ENCODE data around the gene SMAD2. TPM values are rescaled to one million over a fixed set of nuclear protein-coding genes. Genes with fewer than 3 reads are reported as not detected.

The SMAD2 gene
- total RNA-seq, 4 donors from 2014 or later: 54.5 to 105 (median 83.6) TPM

GRCh38 chr18:47871288-47871687 lies 59.2 kb downstream of the SMAD2 start:
- TF ChIP-seq, protein P1, sequence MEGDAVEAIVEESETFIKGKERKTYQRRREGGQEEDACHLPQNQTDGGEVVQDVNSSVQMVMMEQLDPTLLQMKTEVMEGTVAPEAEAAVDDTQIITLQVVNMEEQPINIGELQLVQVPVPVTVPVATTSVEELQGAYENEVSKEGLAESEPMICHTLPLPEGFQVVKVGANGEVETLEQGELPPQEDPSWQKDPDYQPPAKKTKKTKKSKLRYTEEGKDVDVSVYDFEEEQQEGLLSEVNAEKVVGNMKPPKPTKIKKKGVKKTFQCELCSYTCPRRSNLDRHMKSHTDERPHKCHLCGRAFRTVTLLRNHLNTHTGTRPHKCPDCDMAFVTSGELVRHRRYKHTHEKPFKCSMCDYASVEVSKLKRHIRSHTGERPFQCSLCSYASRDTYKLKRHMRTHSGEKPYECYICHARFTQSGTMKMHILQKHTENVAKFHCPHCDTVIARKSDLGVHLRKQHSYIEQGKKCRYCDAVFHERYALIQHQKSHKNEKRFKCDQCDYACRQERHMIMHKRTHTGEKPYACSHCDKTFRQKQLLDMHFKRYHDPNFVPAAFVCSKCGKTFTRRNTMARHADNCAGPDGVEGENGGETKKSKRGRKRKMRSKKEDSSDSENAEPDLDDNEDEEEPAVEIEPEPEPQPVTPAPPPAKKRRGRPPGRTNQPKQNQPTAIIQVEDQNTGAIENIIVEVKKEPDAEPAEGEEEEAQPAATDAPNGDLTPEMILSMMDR (IDR thresholded peaks at IDR 0.05): no peak
- no peak for TF ChIP-seq POLR2A (IDR thresholded peaks at IDR 0.05)
- no peak for DNase-seq (ENCODE audit: low spot score in 2 of 2)
- intact Hi-C loops (cut with DNase I; ENCODE audit: low total_unique reads): no loop called here
- no peak overlapping the region for H3K4me3 ChIP-seq (ENCODE audit: low read depth, poor library complexity, severe bottlenecking)
- 93 to 98% methylated on average over 3 of the region's 3 CpGs for WGBS, 2 donors

DNA sequence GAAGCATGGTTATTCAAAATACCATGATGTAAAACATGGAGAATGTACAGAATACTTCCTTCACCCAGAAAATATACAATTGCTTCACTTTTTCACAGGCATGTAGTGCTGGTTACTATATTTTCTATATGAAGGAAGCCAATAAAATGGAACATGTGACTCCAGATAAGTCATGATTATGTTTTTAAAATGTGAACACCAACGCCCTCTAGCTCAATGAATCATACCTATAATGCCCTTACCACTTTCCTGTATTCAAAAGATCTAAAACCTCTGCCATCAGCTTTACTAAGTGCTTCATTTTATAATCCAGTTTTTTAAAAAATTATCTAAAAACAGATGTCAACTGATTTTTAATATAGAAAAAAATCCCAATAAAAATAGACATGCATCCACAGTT lies 59.9 kb downstream of the SMAD2 start:
- no peak overlapping the region for H3K4me3 ChIP-seq (ENCODE audit: low read depth, poor library complexity, severe bottlenecking)
- DNase-seq (ENCODE audit: low spot score in 2 of 2): no peak
- intact Hi-C loops (cut with DNase I; ENCODE audit: low total_unique reads): no loop called here
- WGBS, 2 donors: 44 to 54% methylated on average over 1 of the region's 1 CpG
- TF ChIP-seq POLR2A (IDR thresholded peaks at IDR 0.05): no peak
- TF ChIP-seq, protein P1 (IDR thresholded peaks at IDR 0.05): no peak

GRCh38 chr18:47868744-47869143 lies 61.7 kb downstream of the SMAD2 start:
- 51 to 57% methylated on average over 3 of the region's 3 CpGs for WGBS, 2 donors
- intact Hi-C loops (cut with DNase I; ENCODE audit: low total_unique reads): no loop called here
- TF ChIP-seq, protein P1 (IDR thresholded peaks at IDR 0.05): no peak
- TF ChIP-seq POLR2A (IDR thresholded peaks at IDR 0.05): no peak
- no peak overlapping the region for H3K4me3 ChIP-seq (ENCODE audit: low read depth, poor library complexity, severe bottlenecking)
- DNase-seq (ENCODE audit: low spot score in 2 of 2): no peak

DNA sequence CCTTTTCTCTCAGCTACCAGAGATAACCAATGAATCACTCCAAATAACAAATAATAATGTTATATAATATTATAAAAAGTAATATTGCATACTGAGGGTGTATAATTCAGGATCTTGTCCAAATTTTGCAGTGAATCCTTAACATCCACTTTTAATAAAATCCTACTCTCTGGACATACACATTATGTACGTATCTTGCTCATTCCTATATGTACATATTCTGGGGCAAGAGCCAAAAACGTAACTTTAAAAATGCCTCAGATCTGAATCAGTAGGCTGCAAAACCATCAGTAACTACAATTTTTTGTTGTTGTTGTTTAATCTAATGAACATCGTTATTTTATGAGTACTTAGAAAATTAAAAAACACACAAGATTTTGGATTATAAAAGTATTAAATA lies 65.3 kb downstream of the SMAD2 start:
- DNase-seq (ENCODE audit: low spot score in 2 of 2): no peak
- TF ChIP-seq, protein P1 (IDR thresholded peaks at IDR 0.05): no peak
- WGBS, 2 donors: 93 to 94% methylated on average over 3 of the region's 3 CpGs

DNA sequence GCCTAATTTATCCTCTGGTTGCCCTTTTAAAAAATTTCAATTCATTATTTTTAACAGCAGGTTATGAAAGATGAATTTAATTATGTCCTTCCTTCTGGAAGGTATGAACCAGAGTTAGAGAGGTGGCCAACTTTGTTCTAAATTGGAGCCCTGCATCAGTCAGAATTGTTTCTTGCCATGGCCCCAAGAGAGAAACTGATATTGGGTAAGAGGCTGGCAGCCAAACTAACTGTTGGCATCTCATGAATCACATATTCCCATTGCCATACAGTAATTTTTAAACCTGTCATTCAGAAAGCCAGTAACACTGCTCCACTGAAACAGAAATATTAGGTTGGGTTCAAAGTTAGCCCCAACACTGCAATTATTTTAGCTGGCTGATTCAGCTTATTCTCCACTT lies 67.4 kb downstream of the SMAD2 start:
- DNase-seq (ENCODE audit: low spot score in 2 of 2): no peak
- no peak overlapping the region for H3K4me3 ChIP-seq (ENCODE audit: low read depth, poor library complexity, severe bottlenecking)
- intact Hi-C loops (cut with DNase I; ENCODE audit: low total_unique reads): no loop called here
- no peak for TF ChIP-seq POLR2A (IDR thresholded peaks at IDR 0.05)

More for the DNA sequence above, 65.3 kb downstream of the SMAD2 start:
- intact Hi-C loops (cut with DNase I; ENCODE audit: low total_unique reads): no loop called here
- no peak overlapping the region for H3K4me3 ChIP-seq (ENCODE audit: low read depth, poor library complexity, severe bottlenecking)

GRCh38 chr18:47858607-47859006 lies 71.9 kb downstream of the SMAD2 start:
- 94 to 97% methylated on average over 3 of the region's 3 CpGs for WGBS, 2 donors
- TF ChIP-seq, protein P1 (IDR thresholded peaks at IDR 0.05): no peak
- no peak for TF ChIP-seq POLR2A (IDR thresholded peaks at IDR 0.05)
- no peak overlapping the region for H3K4me3 ChIP-seq (ENCODE audit: low read depth, poor library complexity, severe bottlenecking)
- intact Hi-C loops (cut with DNase I; ENCODE audit: low total_unique reads): no loop called here
- DNase-seq (ENCODE audit: low spot score in 2 of 2): no peak

All from lower leg skin (tissue), 4 donors.